Endothelial cell (in vitro differentiated cells): ENCODE data around the gene ERC2. TPM values are rescaled to one million over a fixed set of nuclear protein-coding genes. Genes with fewer than 3 reads are reported as not detected.

Source experiments
- DNase-seq: peaks from one replicate; pipeline ENCODE4 v3.0.0; 2021; ENCODE audit warnings: low spot score
- H3K27ac Mint-ChIP-seq: one replicate; pipeline ENCODE4 v1.8.0; 2021; ENCODE audit warnings: mixed read lengths, inconsistent platforms; ENCODE audit not compliant: unreplicated experiment
- H3K27me3 Mint-ChIP-seq: one replicate; pipeline ENCODE4 v1.8.0; 2021; ENCODE audit warnings: mild to moderate bottlenecking, moderate library complexity, mixed read lengths, inconsistent platforms; ENCODE audit not compliant: unreplicated experiment
- H3K36me3 Mint-ChIP-seq: one replicate; pipeline ENCODE4 v1.8.0; 2021; ENCODE audit warnings: mild to moderate bottlenecking, low read depth, mixed read lengths, inconsistent platforms; ENCODE audit not compliant: unreplicated experiment
- H3K4me1 Mint-ChIP-seq: one replicate; pipeline ENCODE4 v1.8.0; 2021; ENCODE audit warnings: mild to moderate bottlenecking, mixed read lengths, inconsistent platforms; ENCODE audit not compliant: unreplicated experiment
- H3K4me3 Mint-ChIP-seq: one replicate; pipeline ENCODE4 v1.8.0; 2021; ENCODE audit warnings: mild to moderate bottlenecking, mixed read lengths, inconsistent platforms; ENCODE audit not compliant: unreplicated experiment
- H3K9me3 Mint-ChIP-seq: one replicate; pipeline ENCODE4 v1.8.0; 2021; ENCODE audit warnings: mixed read lengths, inconsistent platforms; ENCODE audit not compliant: unreplicated experiment
- CTCF ChIP-seq: fragments of 200-600 bp; sonication (generic); IDR thresholded peaks from one replicate; pipeline ENCODE4 v1.5.0; 2021; ENCODE audit warnings: antibody characterized with exemption; ENCODE audit not compliant: unreplicated experiment
- total RNA-seq: library from RNA; stranded (reverse); fragmentation: NEBNext Ultra II Directional; extraction: Animal tissue kit (Norgen Biotek cat#: 25700); gene quantifications from one replicate; pipeline ENCODE4 v1.2.1, GENCODE V29; 2021; ENCODE audit not compliant: unreplicated experiment

ERC2 gene
- total RNA-seq, 1 donor from 2014 or later, result 20.5 TPM

- Mint-ChIP-seq H3K9me3 (no peaks in the 10 kb centered on the region), H3K27me3 (peaks cover 1% of the 10 kb centered on the region), H3K4me3 (no peak overlapping the region), H3K4me1 (peaks cover 11% of the 10 kb centered on the region), H3K36me3 (no peaks in the 10 kb centered on the region), H3K27ac (no peak overlapping the region)
- no peak for DNase-seq
- no peak for TF ChIP-seq CTCF
Observed at GRCh38 chr3:55534876-55535275, 933.4 kb downstream of the ERC2 start.

DNA sequence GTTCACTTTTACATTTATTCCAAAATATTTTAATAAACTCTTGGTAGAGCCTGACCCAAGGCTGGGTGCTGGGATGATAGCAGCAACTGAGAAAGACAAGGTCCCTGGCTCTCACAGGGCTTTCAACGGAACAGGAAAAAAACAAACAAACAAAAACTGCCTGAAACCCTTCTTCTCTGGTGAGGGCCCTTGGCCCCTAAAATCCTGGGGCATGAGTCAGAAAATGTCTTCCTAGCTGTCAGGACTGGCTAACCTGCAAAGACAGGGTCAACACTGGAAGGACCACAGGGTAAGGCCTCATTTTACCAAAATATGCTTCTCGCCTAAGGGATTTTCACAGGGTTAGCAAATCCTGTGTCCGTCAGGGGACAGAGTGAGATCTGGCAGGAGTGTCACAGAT lies 935.5 kb downstream of the ERC2 start:
- peaks cover 13% of the 10 kb centered on the region for H3K4me1 Mint-ChIP-seq
- H3K27ac Mint-ChIP-seq, result no peak overlapping the region
- DNase-seq, result no peak
- H3K36me3 Mint-ChIP-seq, result no peaks in the 10 kb centered on the region
- no peak overlapping the region for H3K4me3 Mint-ChIP-seq
- H3K9me3 Mint-ChIP-seq, result no peaks in the 10 kb centered on the region
- H3K27me3 Mint-ChIP-seq, result peaks cover 1% of the 10 kb centered on the region
- no peak for TF ChIP-seq CTCF

DNA sequence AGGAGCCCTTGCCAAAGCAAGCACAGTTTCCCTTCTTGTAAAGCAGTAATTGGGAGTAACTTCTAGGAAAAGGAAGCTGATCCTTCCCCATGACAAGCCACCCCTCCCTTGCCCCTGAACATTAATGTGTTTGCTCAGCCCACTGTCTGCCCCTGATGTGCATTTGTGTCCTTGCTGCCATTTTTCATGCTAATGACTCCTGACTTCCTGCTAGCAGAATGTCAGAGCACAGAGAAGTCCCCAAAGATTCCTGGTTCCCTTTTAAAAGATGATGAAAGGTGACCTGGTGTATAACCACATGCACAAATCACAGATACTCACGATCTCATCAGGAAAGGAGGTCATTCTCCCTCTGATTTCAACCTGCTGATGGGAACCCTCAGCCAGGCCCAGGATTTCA lies 936.9 kb downstream of the ERC2 start:
- Mint-ChIP-seq H3K4me1 (peaks cover 13% of the 10 kb centered on the region), H3K27me3 (peaks cover 1% of the 10 kb centered on the region), H3K27ac (no peak overlapping the region), H3K36me3 (no peaks in the 10 kb centered on the region), H3K9me3 (no peaks in the 10 kb centered on the region), H3K4me3 (no peak overlapping the region)
- no peak for DNase-seq
- TF ChIP-seq CTCF, result no peak

- Mint-ChIP-seq H3K27me3 (peaks cover 4% of the 10 kb centered on the region), H3K27ac (no peak overlapping the region), H3K4me1 (peaks cover 28% of the 10 kb centered on the region), H3K36me3 (no peaks in the 10 kb centered on the region), H3K9me3 (no peaks in the 10 kb centered on the region), H3K4me3 (no peak overlapping the region)
- TF ChIP-seq CTCF, result no peak
- DNase-seq, result no peak
Observed at GRCh38 chr3:55527361-55527760, 940.9 kb downstream of the ERC2 start.

DNA sequence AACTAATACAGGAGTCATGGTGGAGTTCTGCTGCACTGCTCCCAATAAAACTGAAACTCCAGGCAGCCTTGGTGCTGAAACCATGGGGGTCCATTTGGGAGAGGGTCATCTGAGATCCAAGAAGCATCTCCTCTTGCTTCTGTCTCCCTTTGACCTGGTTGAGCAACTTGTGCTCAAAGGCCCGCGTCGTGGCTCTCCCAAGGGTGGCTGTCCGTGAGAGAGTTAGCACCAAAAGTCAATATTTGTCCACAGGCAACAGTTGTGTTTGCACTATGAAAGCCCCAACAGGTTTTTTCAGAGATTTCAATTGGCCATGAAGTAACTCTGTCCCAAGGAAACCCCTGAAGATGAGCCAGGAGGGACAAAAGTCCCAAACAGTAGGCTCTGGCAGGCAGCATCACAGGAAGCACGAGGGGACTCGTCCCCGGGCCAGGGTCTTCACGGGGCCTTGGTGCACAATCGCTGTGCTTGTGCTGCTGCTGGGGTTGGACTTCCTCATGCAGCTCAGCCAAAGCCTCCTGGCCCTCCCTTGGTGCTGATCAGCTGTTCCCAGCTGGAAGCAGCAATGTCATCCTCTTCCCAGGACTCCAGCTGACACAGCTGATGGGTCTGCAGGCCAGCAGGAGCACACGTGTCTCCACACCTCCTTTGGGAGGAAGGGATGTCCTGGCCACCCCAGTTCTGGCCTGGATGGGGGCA lies 941.8 kb downstream of the ERC2 start:
- Mint-ChIP-seq H3K27me3 (peaks cover 4% of the 10 kb centered on the region), H3K27ac (no peak overlapping the region)

More for the DNA sequence above, 941.8 kb downstream of the ERC2 start:
- Mint-ChIP-seq H3K4me3 (no peak overlapping the region), H3K9me3 (no peaks in the 10 kb centered on the region), H3K36me3 (no peaks in the 10 kb centered on the region), H3K4me1 (peaks cover 35% of the 10 kb centered on the region)
- no peak for DNase-seq
- no peak for TF ChIP-seq CTCF
